NOMO-1 treated with dmso at 0.1 percent for 144 hours (cell line): ENCODE data around the gene CEBPB.

ENCODE experiments used
- DNase-seq: peaks from one replicate; lab custom pipeline; 2025; ENCODE audit not compliant: unreplicated experiment; lab: John Stamatoyannopoulos, UW

The CEBPB gene

GRCh38 chr20:50210066-50210619, 19.5 kb downstream of the CEBPB start:
- DNase-seq = no peak

DNA sequence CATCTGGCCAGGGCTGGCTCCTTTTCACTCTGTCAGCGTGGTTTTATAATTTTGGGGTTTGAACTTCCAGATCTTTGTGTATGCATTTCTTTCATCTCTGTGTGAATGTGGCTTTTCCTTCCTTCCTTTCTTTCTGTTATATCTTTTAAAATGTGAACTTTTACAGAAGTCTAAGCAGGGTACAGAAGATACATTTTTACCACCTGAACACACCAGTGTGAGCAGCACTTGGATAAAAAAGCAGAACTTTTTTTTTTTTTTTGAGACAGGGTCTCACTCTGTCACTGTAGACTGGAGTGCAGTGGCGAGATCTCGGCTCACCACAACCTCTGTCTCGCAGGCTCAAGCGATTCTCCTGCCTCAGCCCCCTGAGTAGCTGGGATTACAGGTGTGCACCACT, 20.5 kb downstream of the CEBPB start:
- DNase-seq = no peak

- no peak for DNase-seq
Measured at GRCh38 chr20:50213531-50214106, 23.0 kb downstream of the CEBPB start.

DNA sequence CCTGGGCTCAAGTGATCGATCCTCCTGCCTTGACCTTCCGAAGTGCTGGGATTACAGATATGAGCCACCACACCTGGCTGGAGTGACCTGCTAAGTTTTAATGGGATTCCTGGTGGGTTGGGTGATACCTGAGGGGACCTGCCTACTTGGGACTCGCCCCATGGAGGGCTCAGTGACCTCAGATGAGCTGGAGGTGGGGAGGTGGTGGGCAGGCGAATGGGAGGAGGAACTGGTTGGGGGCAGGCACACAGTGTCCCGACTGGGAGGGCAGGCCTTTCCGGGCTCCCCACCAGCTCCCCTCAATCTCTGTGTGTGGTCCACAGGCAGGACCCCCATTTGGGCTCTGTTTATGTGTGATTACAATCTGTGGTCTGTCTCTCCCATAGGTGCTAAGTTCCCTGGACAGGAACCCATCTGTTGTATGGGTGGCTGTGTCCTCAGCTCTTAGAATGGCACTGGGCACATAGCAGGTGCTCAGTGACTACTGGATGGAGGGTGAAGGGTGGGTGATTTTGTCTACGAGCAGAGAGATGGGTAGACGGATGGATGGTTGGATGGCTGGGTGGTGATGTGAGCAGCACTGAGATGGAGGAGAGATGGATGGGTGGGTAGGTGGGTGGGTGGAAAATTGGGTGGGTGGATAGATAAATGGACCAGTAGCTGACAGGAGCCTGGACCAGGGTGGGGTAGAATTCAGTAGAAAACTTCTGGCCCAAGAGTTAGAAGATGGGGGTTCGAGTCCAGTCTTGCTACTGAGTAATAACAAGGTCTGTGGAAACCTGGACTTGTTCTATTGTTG, 23.8 kb downstream of the CEBPB start:
- DNase-seq = no peak

DNA sequence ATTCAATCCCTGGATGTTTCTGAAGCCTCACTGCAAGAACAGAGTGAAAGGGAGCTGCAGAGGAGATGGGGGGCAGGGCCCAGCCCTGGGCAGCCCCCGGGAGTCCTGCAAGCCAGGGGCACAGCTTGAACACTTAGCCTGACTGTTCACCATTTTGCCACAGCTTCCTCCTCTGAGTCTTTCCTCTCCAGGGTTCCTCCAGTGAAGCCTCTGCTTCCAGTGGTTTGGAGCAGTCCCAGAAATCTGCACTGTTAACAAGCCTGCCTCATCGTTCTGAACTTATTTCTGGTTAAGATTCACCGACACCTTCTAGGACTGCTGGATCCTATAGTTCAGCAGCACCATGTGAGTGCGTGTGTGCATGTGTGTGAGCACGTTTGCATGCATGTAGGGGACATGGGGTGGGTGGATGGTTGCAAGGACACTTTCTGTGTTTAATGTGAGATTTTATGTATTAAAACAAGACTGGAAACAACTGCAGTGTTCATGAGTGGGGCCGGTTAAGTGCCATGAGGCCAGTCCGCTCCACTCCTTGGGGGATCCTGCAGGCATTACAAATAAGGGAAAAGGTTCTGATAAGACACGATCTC, 24.6 kb downstream of the CEBPB start:
- DNase-seq = no peak

- DNase-seq = no peak
Measured at GRCh38 chr20:50215926-50216325, 25.3 kb downstream of the CEBPB start.

- DNase-seq = no peak
Measured at GRCh38 chr20:50216543-50217206, 26.0 kb downstream of the CEBPB start.

DNA sequence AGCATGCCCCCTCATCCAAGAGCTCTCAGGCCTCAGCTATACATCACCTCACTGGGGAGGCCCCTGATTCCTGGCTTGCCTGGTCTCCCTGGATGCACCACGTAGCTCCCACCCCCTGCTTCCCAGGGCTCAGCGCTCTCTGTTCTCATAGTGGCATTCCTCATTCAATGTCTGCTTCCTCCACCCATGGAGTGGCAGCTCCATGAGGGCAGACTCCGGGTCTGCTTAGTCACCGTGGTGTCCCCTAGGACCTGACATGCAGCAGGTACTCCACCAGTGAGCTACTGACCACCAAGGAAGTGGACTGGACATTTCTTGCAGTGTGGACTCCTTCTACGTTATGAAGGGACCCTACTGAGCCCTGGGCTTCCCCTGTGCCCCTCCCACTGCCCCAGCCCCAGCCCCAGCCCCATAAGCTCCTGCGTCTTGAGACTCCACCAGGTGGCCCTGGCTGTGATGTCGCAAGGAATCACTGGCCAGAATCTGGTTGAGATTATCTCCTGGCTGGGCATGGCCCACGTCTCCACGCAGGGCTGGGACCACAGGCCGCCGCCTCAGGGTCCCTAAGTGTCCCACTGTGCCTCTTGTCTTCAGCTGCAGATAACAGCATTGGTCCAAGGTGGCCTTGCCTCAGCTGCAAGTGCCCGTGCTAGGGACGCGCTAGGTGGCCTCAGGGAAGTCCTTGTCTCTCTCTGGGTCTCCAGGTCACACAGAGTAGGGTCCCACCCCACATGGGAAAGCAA, 26.7 kb downstream of the CEBPB start:
- no peak for DNase-seq

DNA sequence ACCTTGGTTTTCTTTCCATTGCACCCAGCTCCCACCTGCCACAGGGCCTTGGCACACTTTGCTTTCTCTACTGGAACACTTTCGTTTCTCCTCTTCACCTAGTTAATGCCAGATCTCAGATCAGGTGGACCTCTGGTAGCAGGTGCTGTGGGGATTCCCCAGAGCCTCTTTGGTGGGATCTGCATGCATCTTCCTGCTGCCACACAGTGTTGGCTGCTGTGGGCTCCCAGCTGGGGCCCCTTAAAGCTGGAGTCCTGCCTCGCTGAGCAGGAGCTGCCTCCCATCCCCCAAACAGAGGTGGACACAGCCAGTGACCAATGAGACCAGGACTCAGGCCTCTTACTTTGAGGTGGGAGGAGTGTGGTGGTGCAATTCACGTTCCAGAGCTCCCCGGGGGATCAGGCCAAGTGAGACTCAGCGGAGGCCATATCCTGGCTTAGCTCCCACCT, 28.4 kb downstream of the CEBPB start:
- DNase-seq = no peak

GRCh38 chr20:50219600-50219999, 29.0 kb downstream of the CEBPB start:
- DNase-seq = no peak

DNA sequence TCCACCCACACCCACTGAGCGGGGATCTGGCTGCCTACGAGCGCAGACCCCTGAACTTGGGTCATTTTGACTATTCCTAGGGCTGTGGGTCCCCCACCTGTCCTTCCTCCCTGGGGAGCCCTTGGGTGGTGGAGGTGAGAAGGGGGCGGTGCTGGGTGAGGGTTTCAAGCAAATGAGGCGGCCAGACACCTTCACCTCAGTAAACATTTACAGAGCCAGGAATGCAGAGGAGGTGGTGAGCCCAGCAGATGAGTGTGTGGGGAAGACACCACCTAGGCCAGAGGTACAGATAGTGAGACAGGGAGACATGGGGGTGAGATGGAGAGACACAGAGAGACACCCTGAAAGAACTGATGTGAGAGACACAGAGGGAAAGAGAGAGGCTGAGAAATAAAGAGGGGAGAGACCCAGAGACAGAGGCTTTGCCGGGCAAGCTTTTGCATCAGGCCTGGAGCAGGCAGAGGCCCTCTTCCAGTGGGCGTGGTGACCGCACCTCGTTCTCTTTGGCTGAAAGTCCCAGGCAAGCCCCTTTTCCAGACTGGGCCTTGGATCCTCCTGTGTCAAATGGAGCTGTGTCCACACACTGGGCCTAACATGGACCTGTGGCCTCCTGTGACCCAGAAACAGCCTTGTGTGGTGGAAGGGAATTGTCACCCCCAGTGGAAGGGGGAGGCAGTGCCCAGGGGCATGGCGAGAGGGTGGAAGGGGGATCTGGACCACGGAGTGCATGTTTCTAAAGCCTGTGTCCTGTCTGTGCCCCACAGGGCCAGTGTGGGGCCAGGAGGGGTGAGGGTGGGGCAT, 29.7 kb downstream of the CEBPB start:
- DNase-seq = no peak

DNA sequence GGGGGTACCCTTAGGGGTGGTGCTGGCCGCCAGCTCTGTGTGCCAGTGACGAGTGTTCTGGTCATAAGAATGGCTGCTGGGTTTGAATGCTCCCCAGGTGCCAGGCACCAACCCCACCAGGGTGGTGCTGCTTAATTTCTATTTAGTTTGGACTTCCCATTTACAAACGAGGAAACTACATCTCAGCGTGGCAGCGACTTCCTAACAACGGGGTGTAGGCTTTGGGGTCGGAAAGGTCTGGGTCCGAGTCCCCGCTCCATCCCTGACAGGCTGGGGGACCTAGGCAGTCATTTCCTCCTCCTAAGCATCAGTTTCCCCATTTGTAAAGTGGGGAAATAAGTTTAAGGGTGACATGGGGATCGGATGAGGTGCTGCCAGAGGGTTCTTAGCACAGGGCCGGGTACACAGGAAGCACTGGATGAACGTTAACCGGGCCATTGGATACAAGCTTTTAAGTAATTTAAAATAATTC, 30.3 kb downstream of the CEBPB start:
- peak; percentile 46 for DNase-seq

- peak; percentile 70 for DNase-seq
Measured at GRCh38 chr20:50221501-50222308, 31.1 kb downstream of the CEBPB start.

DNA sequence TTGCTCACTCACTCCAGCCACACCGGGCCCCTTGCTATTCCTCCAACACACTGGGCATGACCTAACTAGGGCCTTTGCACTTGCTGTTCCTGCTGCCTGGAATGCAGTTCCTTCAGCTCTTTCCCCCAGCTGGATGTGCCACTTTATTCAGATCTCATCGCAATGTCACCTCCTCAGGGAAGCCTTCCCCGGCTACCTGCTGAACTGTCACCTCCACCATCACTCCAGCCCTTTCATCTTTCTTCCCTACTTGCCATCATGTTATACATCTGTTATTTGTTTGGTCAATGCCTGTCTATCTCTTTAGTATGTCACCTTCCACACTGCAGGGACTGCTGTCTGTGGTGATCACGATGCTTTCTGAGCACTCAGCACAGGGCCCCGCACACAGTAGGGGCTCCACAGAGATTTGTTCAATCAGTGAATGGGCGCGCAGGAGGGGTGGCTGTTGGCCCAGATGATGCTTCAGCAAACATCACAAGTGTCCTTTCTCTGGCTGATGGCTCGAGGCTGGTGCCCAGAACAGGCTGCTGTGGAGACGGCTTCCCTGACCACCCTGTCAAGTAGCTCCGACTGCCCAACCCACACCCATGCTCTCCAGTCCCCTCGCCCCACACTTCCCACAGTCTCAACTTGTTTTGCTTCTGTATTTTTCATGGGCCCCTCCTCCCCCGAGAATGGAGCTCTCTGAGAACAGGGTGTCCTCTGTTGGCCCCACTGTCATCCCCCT, 31.8 kb downstream of the CEBPB start:
- no peak for DNase-seq

- no peak for DNase-seq
Measured at GRCh38 chr20:50223039-50224005, 32.7 kb downstream of the CEBPB start.

- no peak for DNase-seq
Measured at GRCh38 chr20:50224052-50224451, 33.4 kb downstream of the CEBPB start.
